ENCODE data around the gene SIGLEC9. TPM values are rescaled to one million over a fixed set of nuclear protein-coding genes. Genes with fewer than 3 reads are reported as not detected.

SIGLEC9 gene
- total RNA-seq, 1 donor from 2014 or later: 1.7 TPM

DNA sequence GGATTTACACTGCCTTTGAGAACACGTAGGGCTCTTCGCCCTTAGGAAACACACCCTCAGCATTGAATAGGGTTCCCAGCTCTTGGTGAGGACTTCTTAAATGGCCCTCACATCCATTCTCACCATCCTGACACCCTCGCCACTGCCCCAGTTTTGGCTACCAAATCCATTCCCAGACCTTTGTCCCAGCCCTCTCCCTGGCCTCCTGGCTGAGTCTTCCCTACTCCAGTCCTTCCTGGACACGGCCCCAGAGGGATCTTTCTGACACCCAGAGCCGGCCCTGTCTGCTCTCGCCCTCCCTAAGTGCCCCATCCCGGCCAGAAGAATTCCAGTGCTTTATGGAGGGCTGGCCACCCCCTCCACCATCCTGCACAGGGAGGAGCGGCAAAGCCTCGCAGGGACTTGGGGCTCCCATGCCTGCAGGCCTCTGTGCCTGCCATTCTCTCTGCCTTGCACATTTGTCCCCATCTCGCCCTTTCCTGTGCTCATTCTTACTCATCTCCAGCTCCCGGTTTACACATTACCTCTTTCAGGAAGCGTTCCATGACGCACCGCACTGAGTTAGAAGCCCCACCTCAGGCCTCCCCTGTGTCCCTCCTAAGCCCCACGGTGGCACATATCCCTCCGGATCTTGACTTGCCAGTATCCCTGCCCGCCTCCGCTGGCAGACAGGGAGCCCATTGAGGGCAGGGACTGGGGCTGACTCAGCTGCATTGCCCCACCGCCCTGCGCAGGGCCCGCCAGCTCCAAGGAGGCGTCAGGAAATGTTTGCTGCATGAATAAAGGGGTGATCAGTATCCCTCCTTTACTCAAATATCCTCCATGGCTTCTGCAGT lies 31.0 kb upstream of the SIGLEC9 start:
- DNase-seq (no peak), ATAC-seq (ENCODE audit: poor library complexity) (no peak)
- intact Hi-C loops (cut with DNase I): loop anchor here (2.0 to 10.0 kb wide), 2 partner anchors 73 to 169 kb away; no protein-coding TSS in a partner anchor

DNA sequence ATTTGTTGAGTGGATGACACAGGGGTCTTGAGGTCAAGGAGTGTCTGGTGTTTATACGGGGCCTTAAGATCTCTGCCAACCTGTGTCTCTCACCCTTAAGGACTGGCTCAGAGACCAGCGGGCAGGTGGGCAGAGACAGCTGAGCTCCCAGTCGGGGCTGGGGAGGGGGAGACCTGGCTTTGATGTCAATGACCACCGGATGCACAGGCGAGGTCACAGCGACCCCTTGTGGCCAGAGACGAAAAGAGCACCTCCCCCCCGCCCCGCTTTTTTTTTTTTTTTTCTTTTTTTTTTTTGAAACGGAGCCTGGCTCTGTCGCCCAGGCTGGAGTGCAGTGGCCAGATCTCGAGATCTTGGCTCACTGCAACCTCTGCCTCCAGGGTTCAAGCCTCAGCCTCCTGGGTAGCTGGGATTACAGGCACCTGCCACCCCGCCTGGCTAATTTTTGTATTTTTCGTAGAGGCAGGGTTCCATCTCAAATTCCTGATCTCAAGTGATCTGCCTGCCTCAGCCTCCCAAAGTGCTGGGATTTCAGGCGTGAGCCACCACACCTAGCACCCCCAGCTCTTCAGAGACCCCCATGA lies 29.9 kb upstream of the SIGLEC9 start:
- intact Hi-C loops (cut with DNase I): loop anchor here (2.0 to 10.0 kb wide), 2 partner anchors 74 to 170 kb away; no protein-coding TSS in a partner anchor
- DNase-seq: no peak
- no peak for ATAC-seq (ENCODE audit: poor library complexity)

DNA sequence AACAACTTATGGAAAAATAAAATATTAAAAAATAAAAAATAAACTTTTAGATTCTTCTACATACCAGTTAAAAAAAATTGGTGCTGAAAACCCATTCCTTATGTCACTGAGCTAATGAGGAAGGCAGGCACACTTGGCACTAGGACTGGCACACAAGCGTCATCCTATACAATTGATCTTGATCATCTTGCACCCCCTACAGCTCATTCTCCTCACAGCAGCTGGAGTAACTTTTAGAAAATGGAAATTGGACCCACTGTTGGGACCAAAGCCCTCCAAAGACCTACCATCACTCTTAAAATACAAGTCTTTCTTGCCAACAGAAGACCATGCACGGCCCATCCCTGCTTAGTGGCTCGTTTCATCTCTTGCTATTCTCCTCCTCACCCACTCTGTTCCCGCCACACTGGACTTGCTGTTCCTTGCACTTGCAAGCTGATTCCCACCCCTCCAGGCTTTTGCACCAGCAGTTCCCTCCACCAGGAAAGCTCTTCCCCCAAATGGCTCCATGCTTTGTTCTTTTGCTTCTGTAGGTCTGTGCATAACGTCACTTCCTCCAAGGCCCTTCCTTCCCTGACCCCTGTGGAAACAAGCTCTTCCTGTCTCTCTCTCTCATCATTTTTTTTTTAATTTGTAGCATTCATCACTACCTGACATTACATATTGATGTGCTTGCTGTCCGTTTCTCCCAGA lies 28.1 kb upstream of the SIGLEC9 start:
- intact Hi-C loops (cut with DNase I): loop anchor here (10.0 kb wide), 1 partner anchor 172 kb away; no protein-coding TSS in a partner anchor
- DNase-seq (no peak), ATAC-seq (ENCODE audit: poor library complexity) (no peak)

DNA sequence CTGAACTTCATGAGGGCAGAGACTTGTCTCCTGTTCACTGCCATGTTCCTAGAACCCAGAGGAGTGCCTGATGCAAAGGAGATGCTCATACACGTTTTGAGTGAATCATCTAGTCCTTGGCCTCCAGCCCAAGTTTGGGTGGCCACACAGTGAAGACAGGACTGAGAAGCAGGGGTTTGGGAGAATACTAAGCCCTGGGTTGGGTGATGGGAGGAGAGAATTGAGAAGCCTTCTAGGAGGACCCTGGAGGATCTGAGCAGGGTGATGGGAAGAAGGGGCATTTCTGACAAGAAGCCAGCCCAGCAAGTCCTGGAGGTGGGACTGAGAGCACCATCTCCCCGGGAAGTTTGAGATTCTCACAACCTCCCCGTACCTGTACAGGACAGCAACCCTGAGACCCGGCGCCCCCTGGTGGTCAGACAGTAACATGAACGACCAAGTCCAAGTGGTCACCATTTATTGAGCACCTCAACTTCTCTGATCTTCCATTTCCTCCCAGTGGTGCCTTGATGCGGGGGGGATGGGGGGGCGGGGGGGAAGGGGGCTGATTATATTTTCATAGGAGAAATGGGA lies 27.5 kb upstream of the SIGLEC9 start:
- ATAC-seq (ENCODE audit: poor library complexity): peak; percentile 66
- peak; percentile 79 for DNase-seq
- intact Hi-C loops (cut with DNase I): loop anchor here (10.0 kb wide), 1 partner anchor 172 kb away; no protein-coding TSS in a partner anchor

DNA sequence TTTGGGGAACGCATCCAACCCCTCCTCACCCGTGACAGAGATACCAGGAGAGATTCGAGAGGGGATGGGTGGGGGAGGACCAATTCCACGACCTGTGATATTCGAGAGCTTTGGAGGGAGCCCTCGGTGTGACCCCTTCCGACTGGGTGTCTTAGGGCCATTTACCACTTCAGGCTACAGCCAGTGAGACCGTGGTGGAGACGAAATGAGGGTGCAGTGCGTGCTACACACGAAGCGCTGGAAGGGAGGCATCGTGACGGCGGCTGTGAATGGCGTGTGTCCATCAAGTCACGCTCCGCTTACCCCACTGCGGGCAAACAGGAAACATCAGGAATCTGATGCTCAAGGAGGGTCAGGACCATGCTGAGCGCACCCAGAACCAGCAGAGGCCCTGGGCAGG lies 26.9 kb upstream of the SIGLEC9 start:
- intact Hi-C loops (cut with DNase I): loop anchor here (10.0 kb wide), 1 partner anchor 173 kb away; no protein-coding TSS in a partner anchor
- DNase-seq: no peak
- ATAC-seq (ENCODE audit: poor library complexity): no peak

DNA sequence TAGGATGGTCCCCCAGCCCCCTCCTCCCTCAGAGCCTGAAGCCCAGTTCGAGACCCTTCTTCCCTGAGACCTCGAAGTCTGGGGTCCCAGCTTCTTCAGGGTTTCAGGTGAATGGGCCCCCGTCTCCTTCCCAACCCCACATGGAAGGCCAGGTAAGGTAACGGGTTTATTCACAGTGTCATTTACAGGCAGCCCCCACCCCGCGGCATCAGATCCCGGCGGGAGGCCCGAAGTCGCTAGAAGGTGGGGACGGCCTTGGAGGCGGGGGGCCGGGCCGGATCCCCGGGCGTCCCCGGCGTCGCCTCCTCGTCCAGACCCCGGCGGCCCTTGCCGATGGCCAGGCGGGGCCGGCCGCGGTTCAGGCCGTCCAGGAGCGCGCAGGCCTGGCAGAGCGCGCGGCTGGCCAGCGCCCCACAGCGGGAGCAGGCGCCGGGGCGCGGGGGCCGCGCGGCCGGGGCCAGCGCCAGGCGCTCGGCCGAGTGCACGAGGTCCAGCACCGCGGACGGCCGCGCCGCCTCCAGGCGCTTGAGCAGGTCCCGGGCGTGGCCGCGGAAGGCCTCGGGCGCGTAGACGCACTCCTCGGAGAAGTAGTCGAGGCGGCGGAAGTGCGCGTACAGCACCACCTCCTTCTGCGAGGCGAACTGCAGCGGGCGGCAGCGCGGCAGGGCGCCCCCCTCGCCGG lies 26.2 kb upstream of the SIGLEC9 start:
- ATAC-seq (ENCODE audit: poor library complexity) (peak; percentile 56), DNase-seq (peak; percentile 82)
- intact Hi-C loops (cut with DNase I): loop anchor here (10.0 kb wide), 1 partner anchor 174 kb away; no protein-coding TSS in a partner anchor

DNA sequence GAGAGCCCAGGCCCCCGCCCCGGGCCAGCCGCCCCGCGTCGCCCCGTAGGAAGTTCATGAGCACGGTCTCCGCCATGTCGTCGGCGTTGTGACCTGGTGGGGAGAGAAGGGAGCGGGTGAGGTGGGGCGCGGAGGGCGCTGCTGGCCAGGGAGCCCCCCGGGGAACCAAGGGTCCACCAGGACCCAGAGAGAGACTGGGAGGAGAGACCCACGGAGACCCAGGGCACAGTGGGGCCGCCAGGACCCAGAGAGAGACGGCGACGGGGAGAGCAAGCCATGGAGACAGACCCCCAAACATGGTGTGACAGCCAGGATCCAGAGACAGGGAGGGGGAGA lies 25.7 kb upstream of the SIGLEC9 start:
- ATAC-seq (ENCODE audit: poor library complexity) (no peak), DNase-seq (no peak)
- intact Hi-C loops (cut with DNase I): loop anchor here (10.0 kb wide), 1 partner anchor 174 kb away; no protein-coding TSS in a partner anchor

DNA sequence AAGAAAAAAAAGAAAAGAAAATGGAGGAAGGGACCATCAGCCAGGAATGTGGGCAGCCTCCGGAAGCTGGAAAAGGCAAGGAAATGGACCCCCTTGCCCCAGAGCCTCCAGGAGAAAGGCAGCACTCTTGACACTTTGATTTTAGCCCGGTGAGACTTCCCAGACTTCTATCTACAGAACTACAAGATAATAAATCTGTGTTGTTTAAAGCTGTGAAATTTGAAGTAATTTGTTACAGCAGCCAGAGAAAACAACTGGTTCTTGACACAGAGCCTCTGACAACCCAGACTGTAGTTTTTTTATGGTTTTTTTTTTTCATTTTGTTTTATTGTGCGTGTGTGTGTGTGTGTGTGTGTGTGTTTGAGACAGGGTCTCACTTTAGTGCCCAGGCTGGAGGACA lies 24.1 kb upstream of the SIGLEC9 start:
- DNase-seq (no peak), ATAC-seq (ENCODE audit: poor library complexity) (no peak)
- intact Hi-C loops (cut with DNase I): no loop called here

DNA sequence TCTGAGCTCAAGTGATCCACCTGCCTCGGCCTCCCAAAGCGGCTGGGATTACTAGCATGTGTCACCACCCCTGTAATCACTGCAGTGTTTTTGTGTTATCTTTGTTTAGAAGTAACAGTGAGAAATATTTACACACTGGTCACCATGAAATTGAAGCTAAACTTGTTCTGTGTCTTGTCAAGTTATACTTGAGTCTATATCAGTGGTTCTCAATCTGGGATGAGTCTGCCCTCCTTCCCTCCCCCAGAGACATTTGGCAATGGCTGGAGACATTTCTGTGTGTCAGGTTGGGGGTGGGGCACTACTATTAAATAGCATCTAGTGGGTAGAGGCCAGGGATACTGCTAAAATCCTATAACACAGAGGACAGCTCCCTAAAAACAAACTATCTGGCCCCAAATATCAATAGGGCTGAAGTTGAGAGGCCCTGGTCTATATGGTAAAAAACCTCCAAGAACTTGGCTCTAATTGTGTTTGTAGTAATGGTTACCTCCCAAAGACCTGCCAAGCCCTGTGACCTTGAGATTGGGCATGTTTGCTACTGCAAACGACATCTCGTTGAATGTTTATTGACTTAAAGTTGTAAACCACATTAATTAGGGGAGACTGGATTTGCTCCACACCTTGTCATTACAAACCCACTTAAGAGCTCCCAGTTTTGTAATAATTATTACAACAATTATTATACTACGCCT lies 23.4 kb upstream of the SIGLEC9 start:
- DNase-seq (no peak), ATAC-seq (ENCODE audit: poor library complexity) (peak; percentile 8)
- intact Hi-C loops (cut with DNase I): no loop called here

DNA sequence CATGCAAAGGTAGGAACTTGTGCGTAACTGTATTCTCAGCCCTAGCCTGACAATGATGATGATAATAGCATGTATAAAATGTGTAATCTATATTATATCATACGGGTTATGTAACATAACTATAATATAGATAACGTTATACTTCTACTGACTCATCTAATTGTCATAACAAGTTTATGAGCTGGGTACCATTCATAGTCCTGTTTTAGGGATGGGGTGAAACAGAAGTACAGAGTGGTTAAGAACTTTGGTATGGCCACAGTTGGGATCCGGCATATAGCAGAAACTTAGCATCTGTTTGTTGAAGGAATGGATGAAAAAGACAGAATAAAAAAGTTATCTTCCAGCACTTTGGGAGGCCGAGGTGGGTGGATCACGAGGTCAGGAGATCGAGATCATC lies 21.7 kb upstream of the SIGLEC9 start:
- ATAC-seq (ENCODE audit: poor library complexity) (no peak), DNase-seq (no peak)
- intact Hi-C loops (cut with DNase I): no loop called here

DNA sequence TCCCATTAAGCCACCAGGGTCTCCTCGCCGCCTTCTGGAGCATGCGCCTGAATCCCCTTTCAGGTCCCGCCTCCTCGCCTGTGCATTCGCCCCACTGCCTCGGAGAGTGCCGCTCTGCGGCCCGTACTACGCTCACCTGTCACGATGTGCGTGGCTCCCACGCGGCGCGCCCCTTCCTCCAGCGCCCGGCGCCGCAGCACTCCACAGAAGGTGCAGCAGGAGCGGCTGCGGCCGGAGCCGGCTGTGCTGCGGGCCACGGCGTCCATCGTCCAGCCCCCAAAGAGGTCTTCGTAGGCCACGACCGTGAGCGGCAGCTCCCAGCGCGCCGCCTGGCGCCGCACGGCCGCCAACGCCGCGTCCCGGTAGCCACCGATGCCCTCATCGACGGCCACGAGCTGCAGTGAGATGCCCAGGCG lies 20.8 kb upstream of the SIGLEC9 start:
- ATAC-seq (ENCODE audit: poor library complexity) (no peak), DNase-seq (no peak)
- intact Hi-C loops (cut with DNase I): no loop called here

DNA sequence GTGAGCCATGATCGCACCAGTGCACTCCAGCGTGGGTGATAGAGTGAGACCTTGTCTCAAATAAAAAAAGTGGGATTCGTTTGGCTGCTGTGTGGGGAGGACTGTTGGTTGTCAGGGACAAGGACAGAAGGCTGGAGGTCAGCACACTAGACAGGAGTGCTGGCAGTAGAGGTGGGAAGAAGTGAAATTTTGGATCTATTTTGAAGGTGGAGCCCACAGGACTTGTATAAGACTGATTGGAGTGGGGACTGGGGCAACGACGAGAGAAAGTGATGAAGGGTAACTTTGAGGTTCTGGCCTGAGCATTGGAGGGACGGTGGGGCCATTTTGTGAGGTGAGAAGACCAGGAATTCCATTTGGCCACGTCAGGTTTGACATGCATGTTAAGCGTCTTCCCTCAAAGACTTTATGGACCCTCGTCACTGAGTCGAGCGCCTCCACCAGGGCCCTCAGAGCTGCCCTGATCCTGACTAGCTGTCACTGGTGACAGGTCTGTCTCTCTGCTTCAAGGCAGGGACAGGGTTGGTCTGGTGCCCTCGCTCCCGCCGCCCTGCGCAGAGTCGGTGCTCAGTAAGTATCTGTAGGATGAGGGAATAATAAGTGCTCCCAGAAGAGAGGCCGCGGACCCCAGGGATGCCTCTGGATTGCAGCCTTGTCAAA lies 17.2 kb upstream of the SIGLEC9 start:
- peak; percentile 63 for DNase-seq
- ATAC-seq (ENCODE audit: poor library complexity): peak; percentile 4
- intact Hi-C loops (cut with DNase I): no loop called here

DNA sequence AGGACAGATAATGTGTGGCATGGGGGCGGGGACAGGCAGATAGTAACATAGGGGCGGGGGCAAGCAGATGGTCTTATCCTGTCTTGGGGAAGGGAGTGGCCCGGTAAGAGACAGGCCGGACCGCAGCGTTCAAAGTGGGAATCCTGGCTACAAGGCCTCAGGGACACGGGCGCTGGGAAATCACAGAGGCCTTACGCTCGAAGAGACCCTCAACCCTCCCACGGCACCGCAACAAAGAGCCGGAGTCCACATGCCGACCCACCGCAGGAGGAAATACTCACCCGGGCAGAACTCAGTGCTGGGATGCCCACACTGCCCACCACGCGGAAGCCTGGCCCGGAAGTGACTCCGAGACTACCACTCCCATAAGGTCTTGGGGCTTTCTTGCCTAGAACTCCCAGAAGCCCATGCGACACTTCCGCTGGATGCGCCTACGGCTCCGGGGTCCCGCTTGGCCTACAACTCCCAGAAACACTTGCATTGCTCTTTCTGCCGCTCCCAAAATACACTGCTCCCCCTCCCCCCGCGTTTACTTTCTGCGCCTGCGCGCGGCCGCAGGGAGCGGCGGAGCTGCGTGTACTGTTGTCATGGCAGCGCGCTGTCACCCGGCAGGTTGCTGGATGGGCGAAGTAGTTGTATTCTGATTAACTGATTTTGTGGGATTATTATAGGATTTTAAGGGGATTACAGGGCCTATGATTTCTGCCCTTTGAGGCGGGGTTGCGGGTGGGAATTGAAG lies 16.5 kb upstream of the SIGLEC9 start, which contains the start of gene CTU1:
CTU1 (minus strand) TSS at position 344 of the 739 bp plus-strand sequence. CDS start 3,840 bp downstream, outside the sequence.
- peak; percentile 98 for DNase-seq
- ATAC-seq (ENCODE audit: poor library complexity): peak; percentile 99
- intact Hi-C loops (cut with DNase I): no loop called here

DNA sequence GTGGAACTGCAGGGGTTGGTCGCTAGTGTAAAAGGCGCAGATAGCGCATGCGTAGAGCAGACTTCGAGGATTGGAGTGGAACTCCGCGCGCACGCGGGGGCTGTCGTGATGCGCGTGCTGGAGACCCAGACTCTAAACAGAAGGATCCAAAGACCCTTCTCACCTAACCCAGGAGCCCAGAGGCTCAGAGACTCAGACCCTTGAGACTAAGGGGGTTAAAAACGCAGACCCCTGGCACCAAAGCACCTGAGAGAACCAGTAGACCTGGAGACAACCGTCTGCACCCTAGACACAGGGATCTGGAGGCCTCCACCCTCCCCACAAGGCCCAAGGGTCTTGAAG lies 15.9 kb upstream of the SIGLEC9 start:
- intact Hi-C loops (cut with DNase I): no loop called here
- peak; percentile 76 for ATAC-seq (ENCODE audit: poor library complexity)
- DNase-seq: no peak

DNA sequence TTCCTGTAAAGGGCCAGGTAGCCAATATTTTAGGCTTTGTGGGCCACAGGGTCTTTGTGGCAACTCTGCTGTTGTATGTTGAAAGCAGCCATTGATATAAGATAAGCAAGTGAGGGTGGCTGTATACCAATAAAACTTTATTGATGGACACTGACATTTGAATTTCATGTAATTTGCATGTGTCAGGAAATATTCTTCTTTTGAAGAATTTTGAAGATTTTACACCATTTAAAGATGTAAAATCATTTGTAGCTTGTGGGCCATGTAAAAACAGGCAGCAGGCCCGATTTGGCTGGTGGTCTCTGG lies 14.1 kb upstream of the SIGLEC9 start:
- no peak for ATAC-seq (ENCODE audit: poor library complexity)
- DNase-seq: no peak
- intact Hi-C loops (cut with DNase I): no loop called here

DNA sequence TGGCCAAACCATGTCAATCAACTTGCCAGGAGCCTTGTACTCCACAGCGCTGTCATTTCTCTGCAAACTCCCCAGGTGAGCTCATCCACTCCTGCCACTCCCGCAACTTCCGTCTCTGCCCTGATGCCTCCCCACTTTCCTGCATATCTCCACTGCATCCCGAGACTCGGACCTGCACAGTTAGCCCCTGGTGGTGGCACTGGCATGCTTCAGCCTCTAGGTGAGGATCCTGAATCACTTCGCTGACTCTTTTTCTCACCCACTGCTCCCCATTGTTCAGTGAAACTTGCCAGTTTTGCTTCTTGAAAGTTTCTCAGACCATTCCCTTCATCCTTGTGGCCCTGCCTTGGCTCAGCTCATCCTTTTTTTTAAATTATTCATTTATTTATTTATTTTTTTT lies 13.1 kb upstream of the SIGLEC9 start:
- DNase-seq (no peak), ATAC-seq (ENCODE audit: poor library complexity) (no peak)
- intact Hi-C loops (cut with DNase I): no loop called here

DNA sequence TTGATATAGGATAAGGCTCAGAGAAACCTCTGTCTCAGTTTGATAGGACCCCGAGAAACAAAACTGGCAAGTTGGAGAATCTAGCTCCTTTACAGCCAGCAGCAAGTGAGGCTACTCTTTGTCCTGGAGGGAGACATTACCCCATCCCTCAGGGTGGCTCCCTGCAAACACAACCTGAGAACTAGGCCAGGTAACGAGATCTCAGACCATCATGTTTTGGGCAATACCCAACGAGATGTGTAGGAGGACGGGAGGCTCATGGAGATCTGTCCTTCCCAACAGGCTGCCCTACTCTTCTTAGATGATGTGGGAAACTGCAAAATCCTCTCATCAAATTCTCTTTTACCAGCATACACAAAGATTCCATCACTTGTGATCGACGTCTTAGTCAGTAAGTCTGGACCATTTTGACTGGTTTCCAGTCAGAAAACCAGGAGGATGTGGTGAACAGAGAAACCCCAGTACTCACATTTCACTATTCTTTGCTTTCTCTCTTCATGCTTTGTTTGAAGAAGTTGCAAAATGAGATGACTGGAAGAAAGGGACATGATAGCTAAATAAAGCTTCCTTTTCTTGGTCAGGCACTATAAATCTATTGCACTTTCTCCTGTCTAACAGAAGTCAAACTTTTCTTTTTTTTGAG lies 10.5 kb upstream of the SIGLEC9 start:
- ATAC-seq (ENCODE audit: poor library complexity) (no peak), DNase-seq (no peak)
- intact Hi-C loops (cut with DNase I): no loop called here
